ENCODE measurements around the gene NCBP3.

GRCh38 chr17:3810019-3810418 lies 36.0 kb downstream of the NCBP3 start:
- TF ChIP-seq CTCF (IDR thresholded peaks at IDR 0.05) (no peak), POLR2AphosphoS5 (IDR thresholded peaks at IDR 0.05) (no peak), EP300 (IDR thresholded peaks at IDR 0.05) (no peak)
